Epithelial cell of esophagus (primary cell): Measurements from ENCODE around the gene PEX7.
"Not testable (repeated sequence)": the region's sequence is repeated elsewhere in the genome, so short reads cannot be mapped to it uniquely, and the experiment has no call there.

ENCODE experiments used
- DNase-seq: peaks from one replicate; pipeline ENCODE4 v3.0.0; 2010; ENCODE audit warnings: low read depth
- H3K4me3 ChIP-seq: 2 replicates; pipeline ENCODE4 v1.5.1; 2011; ENCODE audit warnings: mild to moderate bottlenecking, low read length, control low read depth
- TF ChIP-seq, protein P1 (sequence below): IDR thresholded peaks from 2 replicates; pipeline ENCODE4 v1.5.1; 2011; ENCODE audit warnings: low read depth, mild to moderate bottlenecking, low read length, control low read depth, inconsistent platforms; ENCODE audit not compliant: insufficient read depth; ENCODE audit errors: missing control alignments

PEX7 gene

DNA sequence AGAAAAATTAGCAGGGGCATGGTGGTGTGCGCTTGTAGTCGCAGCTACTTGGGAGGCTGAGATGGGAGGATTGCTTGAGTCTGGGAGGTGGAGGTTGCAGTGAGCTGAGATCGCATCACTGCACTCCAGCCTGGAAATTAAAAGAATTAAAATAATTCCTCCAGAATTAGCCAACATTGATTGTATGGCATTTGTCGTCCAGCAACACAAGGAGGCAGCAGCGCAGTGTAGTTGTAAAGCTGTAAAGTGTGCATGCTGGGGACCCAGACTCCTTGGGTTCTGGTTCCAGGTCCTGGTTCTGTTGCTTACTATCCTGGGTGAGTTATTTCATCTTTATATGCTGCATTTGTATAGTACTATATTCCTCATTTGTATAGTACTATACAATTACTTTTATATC lies 41.4 kb downstream of the PEX7 start:
- no peak overlapping the region for H3K4me3 ChIP-seq
- TF ChIP-seq, protein P1, sequence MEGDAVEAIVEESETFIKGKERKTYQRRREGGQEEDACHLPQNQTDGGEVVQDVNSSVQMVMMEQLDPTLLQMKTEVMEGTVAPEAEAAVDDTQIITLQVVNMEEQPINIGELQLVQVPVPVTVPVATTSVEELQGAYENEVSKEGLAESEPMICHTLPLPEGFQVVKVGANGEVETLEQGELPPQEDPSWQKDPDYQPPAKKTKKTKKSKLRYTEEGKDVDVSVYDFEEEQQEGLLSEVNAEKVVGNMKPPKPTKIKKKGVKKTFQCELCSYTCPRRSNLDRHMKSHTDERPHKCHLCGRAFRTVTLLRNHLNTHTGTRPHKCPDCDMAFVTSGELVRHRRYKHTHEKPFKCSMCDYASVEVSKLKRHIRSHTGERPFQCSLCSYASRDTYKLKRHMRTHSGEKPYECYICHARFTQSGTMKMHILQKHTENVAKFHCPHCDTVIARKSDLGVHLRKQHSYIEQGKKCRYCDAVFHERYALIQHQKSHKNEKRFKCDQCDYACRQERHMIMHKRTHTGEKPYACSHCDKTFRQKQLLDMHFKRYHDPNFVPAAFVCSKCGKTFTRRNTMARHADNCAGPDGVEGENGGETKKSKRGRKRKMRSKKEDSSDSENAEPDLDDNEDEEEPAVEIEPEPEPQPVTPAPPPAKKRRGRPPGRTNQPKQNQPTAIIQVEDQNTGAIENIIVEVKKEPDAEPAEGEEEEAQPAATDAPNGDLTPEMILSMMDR: no peak
- no peak for DNase-seq

DNA sequence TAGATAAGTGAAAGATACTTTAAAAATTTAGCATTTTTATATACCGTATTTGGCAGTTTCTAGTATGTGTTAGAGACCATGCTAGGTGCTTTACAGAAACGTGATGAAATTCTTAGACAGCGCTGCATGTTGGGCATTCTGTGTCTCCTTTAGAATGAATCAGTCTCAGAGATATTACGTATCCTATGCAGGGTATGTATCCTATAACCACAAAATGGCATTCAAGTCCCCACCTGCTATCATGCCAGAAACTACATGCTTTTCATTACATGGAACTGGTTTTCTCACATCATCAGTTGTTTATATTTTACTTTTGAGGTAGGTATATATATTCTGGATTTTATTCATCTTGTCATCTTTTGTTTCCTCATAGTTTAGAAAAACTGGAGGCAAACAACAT lies 42.3 kb downstream of the PEX7 start:
- H3K4me3 ChIP-seq: no peak overlapping the region
- TF ChIP-seq, protein P1: no peak
- peak; percentile 24 for DNase-seq

DNA sequence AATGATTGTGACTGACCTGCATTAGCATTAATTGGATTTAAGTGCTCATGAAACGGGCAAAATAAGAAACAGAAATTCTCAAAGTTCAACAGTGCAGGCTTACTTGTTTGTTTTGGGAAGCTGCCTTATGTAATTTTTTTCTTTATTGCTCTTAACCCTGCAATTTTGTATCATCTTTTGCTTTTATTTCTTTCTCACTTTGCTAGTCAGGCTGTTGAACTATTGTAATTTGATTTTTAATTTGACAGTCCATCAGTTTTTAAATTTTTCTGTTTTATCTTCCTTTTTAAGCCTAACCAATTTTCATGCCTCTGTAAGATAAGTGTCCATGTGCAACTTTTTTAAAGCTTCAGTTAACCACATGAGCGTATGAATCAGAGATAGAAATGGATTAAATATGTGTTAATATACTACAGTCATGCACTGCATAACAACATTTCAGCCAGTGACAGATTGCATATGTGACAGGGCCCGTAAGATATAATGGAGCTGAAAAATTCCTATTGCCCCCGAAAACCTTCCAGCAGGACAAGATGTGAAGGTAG lies 44.6 kb downstream of the PEX7 start:
- DNase-seq: no peak
- no peak overlapping the region for H3K4me3 ChIP-seq
- TF ChIP-seq, protein P1: no peak

DNA sequence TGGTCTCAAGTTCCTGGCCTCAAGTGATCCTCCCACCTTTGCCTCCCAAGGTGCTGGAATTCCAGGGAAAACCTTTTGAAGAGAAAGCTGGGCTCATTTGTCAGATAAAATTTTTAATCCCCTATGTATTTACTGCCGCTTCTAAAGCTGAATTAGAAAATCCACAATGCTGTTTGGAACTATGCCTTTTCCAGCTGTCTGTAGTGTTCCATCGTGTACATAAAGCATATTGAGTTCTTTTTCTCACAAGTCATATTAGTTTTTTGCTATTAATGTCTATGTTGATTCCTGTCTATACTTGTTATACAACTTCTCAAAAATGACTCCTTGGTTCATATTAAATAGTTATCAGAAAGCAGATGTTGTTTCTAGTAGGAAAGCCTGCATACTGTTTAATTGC lies 47.1 kb downstream of the PEX7 start:
- H3K4me3 ChIP-seq: no peak overlapping the region
- no peak for DNase-seq
- TF ChIP-seq, protein P1: no peak

DNA sequence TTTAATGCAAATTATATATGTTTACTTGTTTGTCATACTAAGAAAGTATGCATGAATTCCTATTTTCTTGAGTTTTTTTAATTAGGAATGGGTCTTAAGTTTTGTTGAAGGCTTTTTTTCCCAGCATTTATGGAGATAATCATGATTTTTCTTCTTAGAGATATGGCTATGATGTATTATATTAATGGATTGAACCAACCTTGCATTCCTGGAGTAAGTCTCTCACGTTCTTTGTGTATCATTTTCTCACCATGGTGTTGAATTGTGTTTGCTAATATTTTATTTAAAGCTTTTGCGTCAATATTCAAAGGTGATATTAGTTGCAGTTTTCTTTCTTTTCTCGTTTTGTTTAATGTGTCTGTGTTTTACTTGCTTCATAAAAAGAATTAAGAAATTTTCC lies 51.4 kb downstream of the PEX7 start:
- DNase-seq: peak; percentile 4
- TF ChIP-seq, protein P1: no peak
- H3K4me3 ChIP-seq: no peak overlapping the region

DNA sequence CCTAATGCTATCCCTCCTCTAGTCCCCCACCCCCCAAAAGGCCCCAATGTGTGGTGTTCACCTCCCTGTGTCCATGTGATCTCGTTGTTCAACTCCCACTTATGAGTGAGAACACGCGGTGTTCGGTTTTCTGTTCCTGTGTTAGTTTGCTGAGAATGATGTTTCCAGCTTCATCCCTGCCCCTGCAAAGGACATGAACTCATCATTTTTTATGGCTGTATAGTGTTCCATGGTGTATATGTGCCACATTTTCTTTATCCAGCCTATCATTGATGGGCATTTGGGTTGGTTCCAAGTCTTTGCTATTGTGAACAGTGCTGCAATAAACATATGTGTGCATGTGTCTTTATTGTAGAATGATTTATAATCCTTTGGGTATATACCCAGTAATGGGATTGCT lies 54.1 kb downstream of the PEX7 start:
- DNase-seq, H3K4me3 ChIP-seq: not testable (repeated sequence)

DNA sequence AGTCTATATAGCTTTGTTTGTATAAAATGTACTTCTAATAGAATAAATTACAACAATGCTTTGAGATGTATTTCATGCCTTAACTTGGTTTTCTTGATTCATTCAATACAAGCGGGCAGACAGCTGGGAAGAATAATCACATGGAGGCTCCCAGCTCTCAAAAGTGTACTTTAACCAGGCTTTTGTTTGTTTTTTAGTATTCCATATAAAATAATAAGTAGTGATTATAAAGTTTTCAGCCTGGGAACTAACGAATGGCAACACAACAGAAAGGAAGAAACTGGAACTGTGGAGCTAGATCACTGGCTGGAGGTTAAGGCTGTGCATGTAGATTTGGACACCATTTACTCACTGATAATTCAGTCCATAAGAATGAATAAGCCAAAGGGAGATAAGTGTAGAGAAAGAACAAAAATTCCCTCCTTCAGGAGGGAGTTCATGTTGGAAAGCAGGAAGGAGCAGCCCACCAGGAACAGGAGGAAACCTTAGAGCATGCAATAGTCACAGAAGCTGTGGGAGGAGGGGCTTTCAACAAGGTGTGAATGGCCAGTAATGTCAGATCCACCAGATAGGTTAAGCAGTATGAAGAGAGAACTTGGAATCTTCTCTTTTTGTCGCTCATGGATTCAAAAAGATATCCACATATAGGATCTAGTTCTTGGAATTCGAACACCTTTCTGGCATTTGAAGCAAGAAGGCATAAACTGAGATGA lies 58.5 kb downstream of the PEX7 start:
- no peak overlapping the region for H3K4me3 ChIP-seq
- DNase-seq: no peak
- TF ChIP-seq, protein P1: no peak
